WERI-Rb-1 (cell line): ENCODE results near the gene CLIC3.

Experiments used
- DNase-seq: peaks from one replicate; pipeline ENCODE4 v3.0.0-alpha.2; 2020
- H3K27ac ChIP-seq: fragments of 250-450 bp; sonication (Bioruptor Pico); 2 replicates; pipeline ENCODE4 v1.5.1; 2020; ENCODE audit warnings: mild to moderate bottlenecking, moderate library complexity
- H3K27me3 ChIP-seq: fragments of 250-450 bp; sonication (Bioruptor Pico); 2 replicates; pipeline ENCODE4 v1.5.1; 2021; ENCODE audit warnings: mild to moderate bottlenecking, low read depth, moderate library complexity; ENCODE audit not compliant: insufficient read depth, severe bottlenecking
- H3K36me3 ChIP-seq: fragments of 250-450 bp; sonication (Bioruptor Pico); 2 replicates; pipeline ENCODE4 v1.5.1; 2020; ENCODE audit warnings: mild to moderate bottlenecking, moderate library complexity
- H3K4me3 ChIP-seq: 2 replicates; pipeline ENCODE4 v1.5.1; 2011; ENCODE audit warnings: low read depth, mild to moderate bottlenecking, control low read depth, low read length
- H3K9me3 ChIP-seq: fragments of 250-450 bp; sonication (Bioruptor Pico); 2 replicates; pipeline ENCODE4 v1.5.1; 2021; ENCODE audit warnings: mild to moderate bottlenecking, moderate library complexity; ENCODE audit not compliant: severe bottlenecking
- CTCF ChIP-seq: IDR thresholded peaks from 2 replicates; pipeline ENCODE4 v1.5.1; 2011; ENCODE audit warnings: low read depth, mild to moderate bottlenecking, control low read depth, inconsistent platforms, low read length

CLIC3 gene

GRCh38 chr9:136958898-136959850 lies 37.2 kb downstream of the CLIC3 start:
- H3K36me3 ChIP-seq, result no peaks in the 10 kb centered on the region
- no peak overlapping the region for H3K4me3 ChIP-seq
- no peak for DNase-seq
- no peaks in the 10 kb centered on the region for H3K9me3 ChIP-seq
- no peak overlapping the region for H3K27ac ChIP-seq
- H3K27me3 ChIP-seq, result no peaks in the 10 kb centered on the region
- no peak for TF ChIP-seq CTCF

- Histone ChIP-seq H3K4me3 (no peak overlapping the region), H3K27me3 (no peaks in the 10 kb centered on the region), H3K27ac (no peak overlapping the region), H3K36me3 (no peaks in the 10 kb centered on the region), H3K9me3 (no peaks in the 10 kb centered on the region)
- TF ChIP-seq CTCF, result no peak
- no peak for DNase-seq
Measured at GRCh38 chr9:136958473-136958872, 37.9 kb downstream of the CLIC3 start.

GRCh38 chr9:136957901-136958300 lies 38.5 kb downstream of the CLIC3 start:
- no peak for TF ChIP-seq CTCF
- DNase-seq, result no peak
- no peaks in the 10 kb centered on the region for H3K9me3 ChIP-seq
- H3K36me3 ChIP-seq, result no peaks in the 10 kb centered on the region
- no peak overlapping the region for H3K27ac ChIP-seq
- no peaks in the 10 kb centered on the region for H3K27me3 ChIP-seq
- H3K4me3 ChIP-seq, result no peak overlapping the region

GRCh38 chr9:136957461-136957860 lies 38.9 kb downstream of the CLIC3 start:
- DNase-seq, result no peak
- Histone ChIP-seq H3K27ac (no peak overlapping the region), H3K4me3 (no peak overlapping the region), H3K9me3 (no peaks in the 10 kb centered on the region), H3K27me3 (no peaks in the 10 kb centered on the region), H3K36me3 (no peaks in the 10 kb centered on the region)
- TF ChIP-seq CTCF, result no peak

- Histone ChIP-seq H3K36me3 (no peaks in the 10 kb centered on the region), H3K4me3 (no peak overlapping the region), H3K9me3 (no peaks in the 10 kb centered on the region), H3K27ac (no peak overlapping the region), H3K27me3 (no peaks in the 10 kb centered on the region)
- no peak for DNase-seq
- no peak for TF ChIP-seq CTCF
Measured at GRCh38 chr9:136956604-136957003, 39.8 kb downstream of the CLIC3 start.
